ENCODE measurements around the gene TMUB1. TPM values are rescaled to one million over a fixed set of nuclear protein-coding genes. Genes with fewer than 3 reads are reported as not detected.

The TMUB1 gene
- total RNA-seq, 4 donors from 2014 or later, result 38.4 to 57.2 (median 44.7) TPM

DNA sequence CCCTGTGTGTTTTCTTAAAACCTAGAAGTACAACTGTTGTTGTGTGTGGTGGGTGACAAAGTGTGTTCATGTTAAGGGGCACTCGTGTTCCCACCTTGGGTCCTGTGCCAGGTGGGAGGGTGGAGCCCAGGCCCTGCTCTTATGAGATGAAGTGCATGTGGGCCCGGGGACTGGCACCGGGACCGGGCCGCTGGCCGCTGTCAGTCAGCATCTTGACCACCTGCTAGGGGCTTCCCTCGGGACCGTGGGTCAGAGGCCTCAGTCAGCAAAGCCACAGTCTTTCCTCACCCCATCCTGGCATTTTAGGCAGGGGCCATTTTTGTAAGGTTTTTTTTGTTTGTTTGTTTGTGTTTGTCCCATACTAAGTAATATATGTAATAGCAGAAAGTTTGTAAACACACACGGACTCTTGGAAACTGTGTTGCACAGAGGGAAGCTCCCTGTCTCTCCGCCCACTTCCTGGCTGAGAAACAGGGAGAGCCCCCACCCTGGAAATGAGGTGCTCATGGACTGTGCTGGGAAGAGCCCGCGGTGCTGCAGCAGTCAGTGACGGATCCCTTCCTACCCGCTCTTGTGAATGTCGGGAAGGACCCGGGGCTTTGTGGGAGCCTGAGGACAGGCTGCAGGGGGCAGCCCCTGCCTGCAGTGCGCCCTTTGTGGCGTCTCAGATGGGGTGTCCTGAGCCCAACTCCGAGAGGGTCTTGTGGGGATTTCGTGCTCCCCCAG, 16.4 kb upstream of the TMUB1 start:
- H3K4me1 ChIP-seq, result peaks cover 0 to 54% (median 18%) of the 10 kb centered on the region in 3 donors
- TF ChIP-seq POLR2A (IDR thresholded peaks at IDR 0.05) (no peak), POLR2AphosphoS5 (IDR thresholded peaks at IDR 0.05) (no peak), EP300 (IDR thresholded peaks at IDR 0.05) (no peak)
- TF ChIP-seq, protein P1, sequence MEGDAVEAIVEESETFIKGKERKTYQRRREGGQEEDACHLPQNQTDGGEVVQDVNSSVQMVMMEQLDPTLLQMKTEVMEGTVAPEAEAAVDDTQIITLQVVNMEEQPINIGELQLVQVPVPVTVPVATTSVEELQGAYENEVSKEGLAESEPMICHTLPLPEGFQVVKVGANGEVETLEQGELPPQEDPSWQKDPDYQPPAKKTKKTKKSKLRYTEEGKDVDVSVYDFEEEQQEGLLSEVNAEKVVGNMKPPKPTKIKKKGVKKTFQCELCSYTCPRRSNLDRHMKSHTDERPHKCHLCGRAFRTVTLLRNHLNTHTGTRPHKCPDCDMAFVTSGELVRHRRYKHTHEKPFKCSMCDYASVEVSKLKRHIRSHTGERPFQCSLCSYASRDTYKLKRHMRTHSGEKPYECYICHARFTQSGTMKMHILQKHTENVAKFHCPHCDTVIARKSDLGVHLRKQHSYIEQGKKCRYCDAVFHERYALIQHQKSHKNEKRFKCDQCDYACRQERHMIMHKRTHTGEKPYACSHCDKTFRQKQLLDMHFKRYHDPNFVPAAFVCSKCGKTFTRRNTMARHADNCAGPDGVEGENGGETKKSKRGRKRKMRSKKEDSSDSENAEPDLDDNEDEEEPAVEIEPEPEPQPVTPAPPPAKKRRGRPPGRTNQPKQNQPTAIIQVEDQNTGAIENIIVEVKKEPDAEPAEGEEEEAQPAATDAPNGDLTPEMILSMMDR (IDR thresholded peaks at IDR 0.05), result no peak
- H3K27me3 ChIP-seq, result no peaks in the 10 kb centered on the region
- H3K4me3 ChIP-seq, result no peak overlapping the region
- H3K36me3 ChIP-seq, result peaks cover 0 to 11% of the 10 kb centered on the region in 2 donors
- no peak overlapping the region for H3K27ac ChIP-seq
- WGBS, 2 donors (ENCODE audit: low coverage in 1 of 2), result 45 to 54% methylated on average over 5 to 9 of the region's 20 CpGs
- peak; percentile 47 for ATAC-seq
- H3K9me3 ChIP-seq, result no peaks in the 10 kb centered on the region

DNA sequence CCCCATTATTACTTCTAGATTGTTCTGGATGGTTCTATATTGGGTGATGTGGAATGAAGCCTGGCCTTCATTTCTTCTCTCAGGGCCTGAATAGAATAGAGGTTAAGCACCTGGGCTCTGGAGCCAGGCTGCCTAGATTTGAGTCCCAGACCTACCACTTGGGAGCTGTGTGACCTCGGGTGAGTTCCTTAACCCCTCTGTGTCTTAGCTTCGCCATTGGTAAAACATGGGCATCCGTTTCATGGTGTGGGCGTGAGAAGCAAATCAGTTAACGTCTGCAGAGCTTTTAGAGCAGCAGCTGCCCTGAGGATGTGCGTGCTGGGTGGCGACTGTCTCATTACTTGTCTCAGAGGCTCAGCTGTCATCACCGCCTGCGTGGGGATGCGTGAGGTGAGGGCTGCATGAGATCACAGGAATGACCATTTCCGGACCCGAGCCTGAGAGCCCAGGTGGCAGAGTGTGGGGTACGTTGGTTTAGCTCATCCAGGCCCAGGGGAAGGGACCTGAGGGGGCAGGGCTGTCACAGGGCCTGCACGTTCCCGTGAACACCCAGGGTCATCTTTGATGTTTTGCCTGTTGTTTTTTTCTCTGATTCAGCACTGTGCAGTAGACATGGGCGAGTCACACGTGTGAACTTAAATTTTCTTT, 12.7 kb upstream of the TMUB1 start:
- no peak for ATAC-seq
- TF ChIP-seq, protein P1 (IDR thresholded peaks at IDR 0.05), result no peak
- TF ChIP-seq POLR2AphosphoS5 (IDR thresholded peaks at IDR 0.05) (no peak), POLR2A (IDR thresholded peaks at IDR 0.05) (no peak), EP300 (IDR thresholded peaks at IDR 0.05) (no peak)
- Histone ChIP-seq H3K9me3 (no peaks in the 10 kb centered on the region), H3K36me3 (peaks cover 0 to 14% of the 10 kb centered on the region in 2 donors), H3K4me1 (peaks cover 0 to 67% (median 29%) of the 10 kb centered on the region in 3 donors), H3K27ac (no peak overlapping the region), H3K27me3 (no peaks in the 10 kb centered on the region), H3K4me3 (no peak overlapping the region)
- 67 to 79% methylated on average over 5 to 15 of the region's 17 CpGs for WGBS, 2 donors (ENCODE audit: low coverage in 1 of 2)

DNA sequence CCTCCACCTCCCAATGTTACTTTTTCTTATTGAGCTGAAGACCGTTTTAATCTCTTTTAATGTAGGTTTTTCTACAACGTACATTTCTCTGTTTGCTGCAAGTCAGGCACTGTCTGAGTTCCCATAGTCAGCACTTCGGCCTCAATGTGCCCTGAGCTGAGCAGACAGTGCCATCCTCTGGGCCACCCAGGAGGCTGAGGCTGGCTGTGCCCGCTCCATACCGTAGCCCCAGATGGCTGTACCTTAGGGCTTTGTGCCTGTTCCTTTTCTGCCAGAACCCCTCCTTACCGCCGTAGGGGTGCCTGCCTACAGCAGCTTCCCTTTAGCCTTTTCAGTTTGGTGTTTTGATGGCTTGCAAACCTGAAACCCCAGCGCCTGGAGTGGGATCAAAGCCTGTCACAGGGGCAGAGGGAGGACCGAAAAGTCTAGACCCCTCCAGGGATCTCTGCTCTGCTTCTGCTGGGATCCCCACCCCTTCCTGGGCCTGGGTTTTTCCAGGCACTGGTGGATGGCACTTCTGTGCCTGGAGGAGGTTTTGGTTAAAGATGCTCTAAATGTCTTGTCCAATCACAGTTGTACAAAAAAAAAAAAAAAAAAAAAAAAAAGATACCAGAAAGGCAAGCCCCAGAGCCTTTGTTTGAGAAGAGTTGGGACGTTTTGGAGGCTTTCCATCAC, 12.0 kb upstream of the TMUB1 start:
- H3K27me3 ChIP-seq, result no peaks in the 10 kb centered on the region
- ATAC-seq, result no peak
- H3K4me1 ChIP-seq, result peaks cover 0 to 68% (median 30%) of the 10 kb centered on the region in 3 donors
- 55 to 56% methylated on average over 2 to 8 of the region's 10 CpGs for WGBS, 2 donors (ENCODE audit: low coverage in 1 of 2)
- H3K27ac ChIP-seq, result no peak overlapping the region
- no peak overlapping the region for H3K4me3 ChIP-seq
- peaks cover 0 to 14% of the 10 kb centered on the region in 2 donors for H3K36me3 ChIP-seq
- TF ChIP-seq POLR2AphosphoS5 (IDR thresholded peaks at IDR 0.05), result no peak
- TF ChIP-seq EP300 (IDR thresholded peaks at IDR 0.05), result no peak
- TF ChIP-seq, protein P1 (IDR thresholded peaks at IDR 0.05), result no peak
- TF ChIP-seq POLR2A (IDR thresholded peaks at IDR 0.05), result no peak
- H3K9me3 ChIP-seq, result no peaks in the 10 kb centered on the region

DNA sequence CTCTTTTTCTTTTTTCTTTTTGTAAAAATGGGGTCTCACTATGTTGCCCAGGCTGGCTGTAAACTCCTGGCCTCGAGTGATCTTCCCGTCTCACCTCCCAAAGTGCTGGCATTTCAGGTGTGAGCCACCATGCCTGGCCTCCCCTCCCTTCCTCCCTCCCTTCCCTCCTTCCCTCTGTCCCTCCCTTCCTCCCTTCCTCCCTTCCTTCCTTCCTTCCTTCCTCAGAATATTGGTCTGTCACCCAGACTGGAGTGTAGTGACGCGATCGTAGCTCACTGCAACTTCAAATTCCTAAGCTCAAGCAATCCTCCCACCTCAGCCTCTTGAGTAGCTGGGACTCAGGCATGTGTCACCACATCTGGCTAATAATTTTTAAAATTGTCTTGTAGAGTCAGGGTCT, 11.4 kb upstream of the TMUB1 start:
- Histone ChIP-seq H3K27ac (no peak overlapping the region), H3K9me3 (no peaks in the 10 kb centered on the region), H3K36me3 (peaks cover 0 to 14% of the 10 kb centered on the region in 2 donors), H3K27me3 (no peaks in the 10 kb centered on the region), H3K4me1 (peaks cover 2 to 68% (median 30%) of the 10 kb centered on the region in 3 donors), H3K4me3 (no peak overlapping the region)
- no peak for ATAC-seq
- 77% methylated on average over 5 of the region's 5 CpGs; no CpG with 5 or more reads in 1 of the 2 donors for WGBS, 2 donors (ENCODE audit: low coverage in 1 of 2)
- TF ChIP-seq EP300 (IDR thresholded peaks at IDR 0.05) (no peak), POLR2AphosphoS5 (IDR thresholded peaks at IDR 0.05) (no peak), POLR2A (IDR thresholded peaks at IDR 0.05) (no peak)
- TF ChIP-seq, protein P1 (IDR thresholded peaks at IDR 0.05), result no peak

Data from gastroesophageal sphincter (tissue), 4 donors.